Measurements from ENCODE around the gene MUL1.

The MUL1 gene

DNA sequence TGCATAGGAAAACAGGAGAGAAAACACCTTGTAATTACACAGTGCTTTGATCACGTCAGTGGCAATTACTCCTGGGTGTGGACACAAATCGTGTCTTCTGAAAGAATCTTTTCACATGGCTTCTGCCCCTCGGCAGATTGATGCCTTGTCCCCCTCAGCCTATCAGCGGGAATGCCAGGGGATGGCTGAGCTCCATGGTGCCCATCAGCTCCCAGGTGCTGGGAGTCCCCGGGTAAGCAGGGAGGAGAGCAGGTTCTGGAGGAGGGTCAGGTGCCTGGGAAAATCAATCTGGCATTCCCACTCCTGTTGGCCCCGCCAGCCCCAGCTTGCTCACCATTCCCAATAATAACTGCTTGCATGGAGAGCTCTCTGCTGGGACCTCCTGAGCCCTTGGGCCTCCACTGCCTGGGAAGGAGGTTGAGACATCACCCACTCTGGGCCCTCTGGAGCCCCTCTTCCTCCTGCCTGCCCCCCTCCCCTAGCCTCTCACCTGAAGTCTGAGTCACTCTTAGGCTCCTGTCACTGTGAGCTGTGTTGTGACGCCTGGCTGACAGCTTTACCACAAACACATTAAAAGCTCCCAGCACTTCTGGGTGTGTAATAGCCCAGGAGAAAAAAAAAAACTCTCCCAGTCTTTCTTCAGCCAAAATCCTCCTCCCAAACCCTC, 26.9 kb downstream of the MUL1 start:
- Histone ChIP-seq H3K36me3 (ENCODE audit: control insufficient read depth in 5 of 5, insufficient read depth in 5 of 5, low read length in 5 of 5) (no peaks in the 10 kb centered on the region), H3K4me1 (ENCODE audit: control insufficient read depth in 5 of 5, insufficient read depth in 5 of 5, low read length in 5 of 5) (peaks cover 0 to 33% (median 28%) of the 10 kb centered on the region in 5 donors), H3K27me3 (ENCODE audit: control insufficient read depth in 5 of 5, insufficient read depth in 4 of 5, low read length in 5 of 5) (peaks cover 33 to 61% (median 54%) of the 10 kb centered on the region in 5 donors), H3K27ac (ENCODE audit: low read depth, low read length) (no peak overlapping the region), H3K9me3 (ENCODE audit: control insufficient read depth in 5 of 5, low read length in 5 of 5) (no peaks in the 10 kb centered on the region), H3K4me3 (ENCODE audit: low read depth in 1 of 5, low read length in 5 of 5) (no peak overlapping the region), H3K9ac (ENCODE audit: low read length in 5 of 5) (no peak overlapping the region)

DNA sequence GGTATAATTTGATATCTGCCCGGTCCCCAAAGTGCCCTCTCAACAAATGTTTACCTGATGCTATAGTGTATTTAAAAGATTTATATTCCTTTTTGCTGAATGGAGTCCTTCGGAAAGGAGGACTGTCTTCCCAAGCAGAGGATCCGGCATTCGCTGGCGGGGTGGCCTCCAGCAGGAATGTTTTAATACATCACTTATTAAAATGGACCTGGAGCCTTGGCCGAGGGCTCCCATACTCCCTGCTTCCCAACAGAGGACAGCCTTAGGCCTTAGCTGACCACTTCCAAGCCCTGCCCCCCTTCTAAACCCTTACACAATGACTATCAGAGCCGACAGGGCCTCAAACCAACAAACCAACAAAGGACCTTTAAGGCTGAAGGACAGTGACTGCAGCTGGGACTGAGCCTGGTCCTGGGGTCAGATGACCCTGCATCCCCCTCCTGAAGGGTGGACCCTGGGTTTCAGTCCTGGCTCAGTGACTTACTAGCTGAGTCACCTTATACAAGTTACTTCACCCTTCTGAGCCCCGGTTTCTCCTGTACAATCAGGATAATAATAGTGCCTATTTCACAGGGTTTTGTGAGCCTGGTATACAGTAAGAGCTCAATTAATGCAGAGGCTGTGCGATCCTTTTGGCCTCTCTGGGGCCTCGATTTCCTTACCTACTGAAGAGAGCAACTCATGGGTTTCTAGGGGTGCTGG, 27.6 kb downstream of the MUL1 start:
- peaks cover 36 to 64% (median 60%) of the 10 kb centered on the region in 5 donors for H3K27me3 ChIP-seq (ENCODE audit: control insufficient read depth in 5 of 5, insufficient read depth in 4 of 5, low read length in 5 of 5)
- H3K36me3 ChIP-seq (ENCODE audit: control insufficient read depth in 5 of 5, insufficient read depth in 5 of 5, low read length in 5 of 5): no peaks in the 10 kb centered on the region
- no peak overlapping the region for H3K9ac ChIP-seq (ENCODE audit: low read length in 5 of 5)
- peaks cover 0 to 31% (median 24%) of the 10 kb centered on the region in 5 donors for H3K4me1 ChIP-seq (ENCODE audit: control insufficient read depth in 5 of 5, insufficient read depth in 5 of 5, low read length in 5 of 5)
- H3K27ac ChIP-seq (ENCODE audit: low read depth, low read length): no peak overlapping the region
- H3K4me3 ChIP-seq (ENCODE audit: low read depth in 1 of 5, low read length in 5 of 5): no peak overlapping the region
- no peaks in the 10 kb centered on the region for H3K9me3 ChIP-seq (ENCODE audit: control insufficient read depth in 5 of 5, low read length in 5 of 5)

DNA sequence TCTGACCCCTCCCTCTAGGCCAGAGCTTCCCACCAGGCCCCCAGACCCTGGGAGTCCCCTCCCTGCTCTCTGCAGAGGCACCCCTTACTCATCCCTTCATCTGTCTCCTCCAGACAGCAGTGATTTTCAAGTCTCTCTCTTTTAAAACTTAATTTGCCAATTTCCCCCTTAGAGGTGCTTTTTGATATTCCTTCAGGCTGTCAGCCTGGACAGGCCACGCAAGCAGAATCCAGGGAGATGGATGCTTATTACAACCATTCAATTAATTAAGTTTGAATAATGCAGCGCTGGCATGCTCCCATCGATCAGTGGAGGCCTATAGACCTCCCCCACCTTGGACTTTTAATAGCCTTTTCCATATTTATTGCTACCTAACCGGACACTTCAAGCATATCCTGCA, 28.1 kb downstream of the MUL1 start:
- Histone ChIP-seq H3K27ac (ENCODE audit: low read depth, low read length) (no peak overlapping the region), H3K9me3 (ENCODE audit: control insufficient read depth in 5 of 5, low read length in 5 of 5) (no peaks in the 10 kb centered on the region), H3K4me3 (ENCODE audit: low read depth in 1 of 5, low read length in 5 of 5) (no peak overlapping the region), H3K4me1 (ENCODE audit: control insufficient read depth in 5 of 5, insufficient read depth in 5 of 5, low read length in 5 of 5) (peaks cover 0 to 27% (median 20%) of the 10 kb centered on the region in 5 donors), H3K9ac (ENCODE audit: low read length in 5 of 5) (no peak overlapping the region), H3K27me3 (ENCODE audit: control insufficient read depth in 5 of 5, insufficient read depth in 4 of 5, low read length in 5 of 5) (peaks cover 36 to 65% (median 57%) of the 10 kb centered on the region in 5 donors), H3K36me3 (ENCODE audit: control insufficient read depth in 5 of 5, insufficient read depth in 5 of 5, low read length in 5 of 5) (no peaks in the 10 kb centered on the region)

DNA sequence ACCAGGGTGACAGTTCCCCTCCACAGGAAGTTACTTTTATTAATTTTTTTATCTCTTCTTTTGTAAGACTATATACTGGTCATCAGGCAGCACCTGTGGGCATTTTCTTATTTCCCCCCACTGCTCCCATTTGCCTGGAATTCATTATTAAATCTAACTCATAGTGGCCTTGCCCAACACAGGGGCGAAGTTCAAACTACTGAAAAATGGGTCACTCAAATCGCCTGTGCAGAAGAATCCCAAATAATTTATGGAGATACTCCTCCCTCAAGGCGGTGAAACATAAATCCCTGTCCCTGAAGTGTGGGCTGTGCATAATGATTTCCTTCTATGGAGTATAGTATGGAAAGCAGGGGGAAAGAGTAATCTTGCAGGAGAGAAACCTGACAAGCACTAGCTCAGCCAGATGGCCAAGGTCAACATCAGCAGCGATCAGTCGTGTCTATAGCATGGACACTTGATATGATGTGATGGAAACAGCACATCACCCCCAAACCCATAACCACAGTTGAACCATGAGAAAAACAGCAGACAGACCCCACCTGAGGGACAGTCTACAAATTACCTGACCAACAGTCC, 29.8 kb downstream of the MUL1 start:
- Histone ChIP-seq H3K27me3 (ENCODE audit: control insufficient read depth in 5 of 5, insufficient read depth in 4 of 5, low read length in 5 of 5) (peaks cover 30 to 63% (median 43%) of the 10 kb centered on the region in 5 donors), H3K9ac (ENCODE audit: low read length in 5 of 5) (no peak overlapping the region), H3K27ac (ENCODE audit: low read depth, low read length) (no peak overlapping the region)

DNA sequence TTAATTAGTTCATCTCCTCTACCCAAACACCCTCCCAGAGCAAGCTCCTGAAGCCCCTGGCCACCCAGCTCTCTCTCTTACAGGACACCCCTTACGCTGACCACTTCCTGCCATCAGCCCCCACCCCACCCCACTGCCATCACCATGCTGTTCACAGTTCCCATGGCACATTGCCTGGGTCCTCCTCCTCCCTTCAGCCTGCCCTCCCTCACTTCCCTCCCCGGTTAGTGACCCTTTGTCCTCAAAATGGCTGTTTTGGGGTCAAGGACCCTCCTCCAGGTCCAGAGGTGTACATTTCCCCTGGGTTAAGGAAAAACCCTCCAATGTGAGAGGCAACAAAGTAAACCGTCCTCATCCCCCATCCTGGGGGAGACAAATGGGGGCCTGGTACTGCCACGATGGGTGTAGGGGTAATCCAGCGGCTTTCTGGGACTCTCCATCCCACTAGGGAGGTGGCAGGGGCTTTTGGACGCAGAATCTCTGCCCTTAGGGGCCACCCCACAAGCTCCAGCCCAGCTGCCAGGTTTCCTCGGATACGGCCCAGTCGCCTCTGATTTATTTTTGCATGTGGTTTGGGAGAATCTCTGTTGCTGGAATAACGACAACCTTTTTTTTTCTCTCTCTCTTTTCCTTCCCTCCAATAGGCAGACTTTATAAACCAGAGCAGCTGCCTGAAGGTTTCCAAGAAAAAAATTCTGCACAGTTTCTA, 30.4 kb downstream of the MUL1 start:
- Histone ChIP-seq H3K27ac (ENCODE audit: low read depth, low read length) (no peak overlapping the region), H3K9ac (ENCODE audit: low read length in 5 of 5) (no peak overlapping the region), H3K4me3 (ENCODE audit: low read depth in 1 of 5, low read length in 5 of 5) (no peak overlapping the region), H3K4me1 (ENCODE audit: control insufficient read depth in 5 of 5, insufficient read depth in 5 of 5, low read length in 5 of 5) (peaks cover 0 to 15% (median 9%) of the 10 kb centered on the region in 5 donors), H3K36me3 (ENCODE audit: control insufficient read depth in 5 of 5, insufficient read depth in 5 of 5, low read length in 5 of 5) (no peaks in the 10 kb centered on the region), H3K9me3 (ENCODE audit: control insufficient read depth in 5 of 5, low read length in 5 of 5) (no peaks in the 10 kb centered on the region), H3K27me3 (ENCODE audit: control insufficient read depth in 5 of 5, insufficient read depth in 4 of 5, low read length in 5 of 5) (peaks cover 34 to 64% (median 48%) of the 10 kb centered on the region in 5 donors)

More for the DNA sequence above, 29.8 kb downstream of the MUL1 start:
- Histone ChIP-seq H3K36me3 (ENCODE audit: control insufficient read depth in 5 of 5, insufficient read depth in 5 of 5, low read length in 5 of 5) (no peaks in the 10 kb centered on the region), H3K9me3 (ENCODE audit: control insufficient read depth in 5 of 5, low read length in 5 of 5) (no peaks in the 10 kb centered on the region), H3K4me1 (ENCODE audit: control insufficient read depth in 5 of 5, insufficient read depth in 5 of 5, low read length in 5 of 5) (peaks cover 0 to 14% (median 8%) of the 10 kb centered on the region in 5 donors), H3K4me3 (ENCODE audit: low read depth in 1 of 5, low read length in 5 of 5) (no peak overlapping the region)

DNA sequence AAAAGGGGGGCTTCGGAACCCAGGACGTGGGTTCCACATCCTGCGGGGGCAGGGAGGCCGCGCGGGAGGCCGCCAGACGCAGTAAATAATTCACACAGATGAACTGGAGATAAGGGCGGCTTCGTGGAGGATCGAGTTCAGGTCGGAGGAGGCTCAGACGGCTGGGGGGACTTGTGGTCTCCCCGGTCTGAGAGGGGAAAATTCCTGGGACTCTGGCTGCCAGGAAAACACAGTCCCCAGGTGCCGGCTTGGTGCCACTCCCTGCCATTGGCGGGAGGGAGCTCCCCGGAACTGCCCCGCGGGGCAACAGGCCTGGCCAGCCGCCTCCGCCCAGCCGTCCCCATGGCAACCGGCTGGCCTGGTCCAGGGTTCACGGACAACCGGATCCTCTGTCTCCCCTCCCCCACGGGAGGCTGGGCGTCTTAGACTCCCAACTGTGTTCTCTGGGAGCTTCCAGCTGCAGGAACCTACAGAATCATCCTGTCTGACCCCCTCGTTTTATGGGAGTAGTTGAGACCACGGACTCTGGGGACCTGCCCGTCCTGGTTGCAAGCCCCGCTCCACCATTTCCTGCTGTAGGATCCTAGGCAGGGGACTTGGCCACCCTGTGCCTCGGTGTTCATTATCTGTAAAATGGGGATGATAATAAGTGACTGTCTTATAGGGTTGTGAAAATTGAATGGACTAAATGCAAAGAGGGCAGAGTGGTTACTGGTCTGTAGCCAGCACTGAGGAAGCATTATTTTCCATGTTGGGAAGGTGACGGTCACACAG, 31.5 kb downstream of the MUL1 start:
- Histone ChIP-seq H3K4me1 (ENCODE audit: control insufficient read depth in 5 of 5, insufficient read depth in 5 of 5, low read length in 5 of 5) (peaks cover 0 to 15% (median 9%) of the 10 kb centered on the region in 5 donors), H3K9me3 (ENCODE audit: control insufficient read depth in 5 of 5, low read length in 5 of 5) (no peaks in the 10 kb centered on the region), H3K27me3 (ENCODE audit: control insufficient read depth in 5 of 5, insufficient read depth in 4 of 5, low read length in 5 of 5) (peaks cover 34 to 57% (median 52%) of the 10 kb centered on the region in 5 donors), H3K4me3 (ENCODE audit: low read depth in 1 of 5, low read length in 5 of 5) (no peak overlapping the region), H3K9ac (ENCODE audit: low read length in 5 of 5) (no peak overlapping the region), H3K36me3 (ENCODE audit: control insufficient read depth in 5 of 5, insufficient read depth in 5 of 5, low read length in 5 of 5) (no peaks in the 10 kb centered on the region), H3K27ac (ENCODE audit: low read depth, low read length) (no peak overlapping the region)

DNA sequence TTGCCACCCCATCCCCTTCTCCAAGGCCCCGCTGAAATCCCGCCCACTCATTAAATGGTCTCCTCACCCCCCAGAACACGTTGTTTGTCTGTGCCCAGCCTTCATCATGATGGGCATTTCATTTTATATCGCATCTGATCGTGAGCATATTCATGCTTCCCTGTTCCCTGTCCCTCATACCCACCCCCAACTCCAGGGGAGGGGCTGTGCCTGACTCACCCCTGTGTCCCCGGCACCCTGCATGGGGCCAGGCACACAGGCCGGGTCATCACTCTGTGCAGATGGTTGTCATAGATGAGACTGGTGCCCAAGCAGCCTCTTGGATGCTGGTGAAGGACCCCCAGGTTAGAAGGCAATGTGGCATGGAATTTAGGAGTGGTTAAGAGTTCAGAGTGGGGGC, 33.0 kb downstream of the MUL1 start:
- Histone ChIP-seq H3K4me3 (ENCODE audit: low read depth in 1 of 5, low read length in 5 of 5) (no peak overlapping the region), H3K9ac (ENCODE audit: low read length in 5 of 5) (no peak overlapping the region), H3K27ac (ENCODE audit: low read depth, low read length) (no peak overlapping the region), H3K27me3 (ENCODE audit: control insufficient read depth in 5 of 5, insufficient read depth in 4 of 5, low read length in 5 of 5) (peaks cover 24 to 48% (median 46%) of the 10 kb centered on the region in 5 donors), H3K9me3 (ENCODE audit: control insufficient read depth in 5 of 5, low read length in 5 of 5) (no peaks in the 10 kb centered on the region), H3K4me1 (ENCODE audit: control insufficient read depth in 5 of 5, insufficient read depth in 5 of 5, low read length in 5 of 5) (peaks cover 0 to 15% (median 9%) of the 10 kb centered on the region in 5 donors), H3K36me3 (ENCODE audit: control insufficient read depth in 5 of 5, insufficient read depth in 5 of 5, low read length in 5 of 5) (no peaks in the 10 kb centered on the region)

DNA sequence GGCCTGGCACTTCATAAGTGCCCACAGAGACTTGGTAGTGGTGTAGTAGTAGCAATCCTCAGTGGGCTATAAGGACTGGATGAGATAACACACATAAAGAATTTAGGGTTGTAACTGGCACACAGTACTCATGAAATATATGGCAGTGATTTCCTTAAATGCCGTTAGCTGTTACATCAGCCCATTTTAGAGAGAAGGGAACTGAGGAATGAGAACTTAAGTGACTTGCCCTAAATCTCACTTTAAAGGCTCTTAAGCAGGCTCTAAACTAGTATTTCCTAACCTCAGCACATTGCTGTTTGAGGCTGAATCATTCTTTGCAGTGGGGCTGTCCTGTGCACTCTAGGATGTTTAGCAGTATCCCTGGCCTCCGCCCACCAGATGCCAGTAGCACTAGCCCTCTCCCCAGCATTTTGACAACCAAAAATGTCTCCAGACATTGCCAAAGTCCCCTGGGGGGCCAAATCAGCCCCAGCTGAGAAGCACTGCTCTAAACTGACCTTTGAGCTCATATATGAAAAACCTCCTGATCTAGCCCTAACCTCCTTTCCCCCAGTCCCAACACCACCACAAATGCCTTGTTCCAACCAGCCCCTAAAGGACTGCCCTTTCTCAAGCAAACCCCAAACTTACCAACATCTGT, 33.5 kb downstream of the MUL1 start:
- peaks cover 24 to 48% (median 46%) of the 10 kb centered on the region in 5 donors for H3K27me3 ChIP-seq (ENCODE audit: control insufficient read depth in 5 of 5, insufficient read depth in 4 of 5, low read length in 5 of 5)
- no peak overlapping the region for H3K4me3 ChIP-seq (ENCODE audit: low read depth in 1 of 5, low read length in 5 of 5)
- H3K27ac ChIP-seq (ENCODE audit: low read depth, low read length): no peak overlapping the region
- no peaks in the 10 kb centered on the region for H3K36me3 ChIP-seq (ENCODE audit: control insufficient read depth in 5 of 5, insufficient read depth in 5 of 5, low read length in 5 of 5)
- H3K9me3 ChIP-seq (ENCODE audit: control insufficient read depth in 5 of 5, low read length in 5 of 5): no peaks in the 10 kb centered on the region
- no peak overlapping the region for H3K9ac ChIP-seq (ENCODE audit: low read length in 5 of 5)
- peaks cover 0 to 15% (median 9%) of the 10 kb centered on the region in 5 donors for H3K4me1 ChIP-seq (ENCODE audit: control insufficient read depth in 5 of 5, insufficient read depth in 5 of 5, low read length in 5 of 5)

DNA sequence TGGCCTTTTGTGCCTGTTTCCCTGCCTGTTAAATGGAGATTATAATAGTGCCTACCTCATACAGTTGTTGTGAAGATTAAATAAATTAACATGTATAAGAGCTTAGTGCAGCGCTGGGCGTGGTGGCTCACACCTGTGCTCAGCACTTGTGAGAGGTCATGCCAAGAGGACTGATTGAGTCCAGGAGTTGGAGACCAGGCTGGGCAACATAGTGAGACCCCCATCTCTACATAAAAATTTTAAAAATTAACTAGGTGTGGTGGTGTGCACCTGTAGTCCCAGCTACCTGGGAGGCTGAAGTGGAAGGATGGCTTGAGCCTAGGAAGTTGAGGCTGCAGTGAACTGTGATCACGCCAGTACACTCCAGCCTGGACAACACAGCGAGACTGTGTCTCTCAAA, 34.1 kb downstream of the MUL1 start:
- H3K9ac ChIP-seq (ENCODE audit: low read length in 5 of 5): no peak overlapping the region
- no peak overlapping the region for H3K27ac ChIP-seq (ENCODE audit: low read depth, low read length)
- no peaks in the 10 kb centered on the region for H3K9me3 ChIP-seq (ENCODE audit: control insufficient read depth in 5 of 5, low read length in 5 of 5)
- no peaks in the 10 kb centered on the region for H3K36me3 ChIP-seq (ENCODE audit: control insufficient read depth in 5 of 5, insufficient read depth in 5 of 5, low read length in 5 of 5)
- peaks cover 0 to 15% (median 9%) of the 10 kb centered on the region in 5 donors for H3K4me1 ChIP-seq (ENCODE audit: control insufficient read depth in 5 of 5, insufficient read depth in 5 of 5, low read length in 5 of 5)
- H3K4me3 ChIP-seq (ENCODE audit: low read depth in 1 of 5, low read length in 5 of 5): no peak overlapping the region
- H3K27me3 ChIP-seq (ENCODE audit: control insufficient read depth in 5 of 5, insufficient read depth in 4 of 5, low read length in 5 of 5): peaks cover 24 to 46% (median 44%) of the 10 kb centered on the region in 5 donors

Data from subcutaneous abdominal adipose tissue (tissue), 5 donors.